ENCODE results near the gene BNIPL.

BNIPL gene

GRCh38 chr1:151036356-151036755 is at the start of gene BNIPL:
BNIPL (plus strand) TSS chr1:151036586; CDS start chr1:151036726, 140 bp downstream.
- no peak for DNase-seq

- DNase-seq: no peak
Measured at GRCh38 chr1:150987924-150988323, 48.5 kb upstream of the BNIPL start.

- DNase-seq: no peak
Measured at GRCh38 chr1:150992626-150993025, 43.8 kb upstream of the BNIPL start.

- DNase-seq: no peak
Measured at GRCh38 chr1:150994248-150994647, 42.1 kb upstream of the BNIPL start.

- DNase-seq: no peak
Measured at GRCh38 chr1:150995460-150995859, 40.9 kb upstream of the BNIPL start.

GRCh38 chr1:150995896-150996295 is 40.5 kb upstream of the BNIPL start:
- DNase-seq: no peak

- no peak for DNase-seq
Measured at GRCh38 chr1:150997126-150997872, 39.1 kb upstream of the BNIPL start.

GRCh38 chr1:150997949-150998348 is 38.4 kb upstream of the BNIPL start:
- no peak for DNase-seq

- peak; percentile 49 for DNase-seq
Measured at GRCh38 chr1:150999051-150999674, 37.2 kb upstream of the BNIPL start.

- no peak for DNase-seq
Measured at GRCh38 chr1:150999926-151000325, 36.5 kb upstream of the BNIPL start.

- DNase-seq: no peak
Measured at GRCh38 chr1:151000408-151000807, 36.0 kb upstream of the BNIPL start.

- no peak for DNase-seq
Measured at GRCh38 chr1:151001602-151002001, 34.8 kb upstream of the BNIPL start.

- no peak for DNase-seq
Measured at GRCh38 chr1:151002051-151002450, 34.3 kb upstream of the BNIPL start.

- no peak for DNase-seq
Measured at GRCh38 chr1:151002611-151003010, 33.8 kb upstream of the BNIPL start.

GRCh38 chr1:151003180-151003579 is 33.2 kb upstream of the BNIPL start:
- no peak for DNase-seq

GRCh38 chr1:151005729-151006319 is 30.6 kb upstream of the BNIPL start:
- DNase-seq: no peak

- DNase-seq: peak; percentile 56
Measured at GRCh38 chr1:151006327-151007052, 29.9 kb upstream of the BNIPL start, which contains the start of gene MINDY1. MINDY1 (minus strand) TSS chr1:151006902; CDS start chr1:151002617, 4,285 bp downstream.

- no peak for DNase-seq
Measured at GRCh38 chr1:151007853-151008243, 28.5 kb upstream of the BNIPL start.

- DNase-seq: peak; percentile 98
Measured at GRCh38 chr1:151008244-151009205, 27.9 kb upstream of the BNIPL start, which contains the start of gene PRUNE1. PRUNE1 (plus strand) TSS chr1:151008449; CDS start chr1:151008633, 184 bp downstream.

GRCh38 chr1:151009206-151009587 is 27.2 kb upstream of the BNIPL start:
- no peak for DNase-seq

- DNase-seq: no peak
Measured at GRCh38 chr1:151009674-151010345, 26.6 kb upstream of the BNIPL start.

GRCh38 chr1:151010346-151010726 is 26.1 kb upstream of the BNIPL start:
- no peak for DNase-seq
